ENCODE results near the gene MRTO4.

The MRTO4 gene

DNA sequence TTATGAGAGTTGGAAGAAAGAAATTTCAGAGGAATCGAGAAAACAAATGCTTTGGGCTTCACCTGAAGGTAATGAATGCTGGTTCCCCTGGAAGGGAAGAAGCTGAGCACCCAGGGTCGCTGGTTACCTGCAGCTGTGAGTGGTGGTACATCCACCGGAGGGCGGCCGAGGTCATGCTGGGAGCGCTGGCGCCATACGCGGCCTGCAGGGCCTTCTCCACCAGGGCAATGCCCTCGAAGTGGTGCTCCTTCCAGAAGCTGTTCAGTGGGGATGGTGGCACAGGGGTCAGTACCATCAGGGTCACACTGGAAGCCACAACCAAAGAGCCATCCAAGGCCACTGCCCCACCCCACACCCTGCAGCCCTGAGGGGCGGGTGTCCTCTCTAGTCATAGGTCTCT lies 16.8 kb downstream of the MRTO4 start:
- TF ChIP-seq, protein P1, sequence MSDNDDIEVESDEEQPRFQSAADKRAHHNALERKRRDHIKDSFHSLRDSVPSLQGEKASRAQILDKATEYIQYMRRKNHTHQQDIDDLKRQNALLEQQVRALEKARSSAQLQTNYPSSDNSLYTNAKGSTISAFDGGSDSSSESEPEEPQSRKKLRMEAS (IDR thresholded peaks at IDR 0.05), result no peak
- TF ChIP-seq FOXM1 (IDR thresholded peaks at IDR 0.05; ENCODE audit: borderline replicate concordance, low read depth) (no peak), RAD21 (IDR thresholded peaks at IDR 0.05; ENCODE audit: low read depth) (no peak), EGR1 (IDR thresholded peaks at IDR 0.05) (no peak), CREB1 (IDR thresholded peaks at IDR 0.05; ENCODE audit: low read depth) (no peak), YY1 (IDR thresholded peaks at IDR 0.05; ENCODE audit: low read depth) (no peak), USF1 (IDR thresholded peaks at IDR 0.05) (no peak), TAF1 (IDR thresholded peaks at IDR 0.05; ENCODE audit: low read depth) (no peak), EP300 (IDR thresholded peaks at IDR 0.05; ENCODE audit: borderline replicate concordance) (no peak), TEAD4 (IDR thresholded peaks at IDR 0.05) (no peak), ZBTB7A (IDR thresholded peaks at IDR 0.05; ENCODE audit: low read depth) (no peak), TCF12 (IDR thresholded peaks at IDR 0.05; ENCODE audit: low read depth) (no peak), CEBPB (IDR thresholded peaks at IDR 0.05) (no peak), NFIC (IDR thresholded peaks at IDR 0.05) (no peak), REST (IDR thresholded peaks at IDR 0.05; ENCODE audit: low read depth) (no peak)

DNA sequence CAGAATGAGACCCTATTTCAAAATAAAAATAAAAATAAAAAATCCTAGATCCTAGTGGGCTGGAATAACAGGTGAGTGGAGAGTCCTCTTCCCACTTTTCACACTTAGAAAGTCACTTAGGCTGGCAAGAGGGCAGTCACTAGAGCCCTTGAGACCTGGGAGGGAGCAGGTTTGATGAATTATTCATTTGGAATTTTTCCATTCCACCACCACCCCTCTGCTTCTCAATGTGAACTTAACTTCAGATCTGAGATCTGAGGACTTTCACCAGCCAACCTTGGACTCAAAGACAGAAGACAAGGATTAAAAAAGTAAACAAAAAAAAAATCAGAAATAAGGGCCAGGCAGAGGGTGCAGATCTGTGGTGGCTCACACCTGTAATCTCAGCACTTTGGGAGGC lies 20.5 kb downstream of the MRTO4 start:
- TF ChIP-seq FOXM1 (IDR thresholded peaks at IDR 0.05; ENCODE audit: borderline replicate concordance, low read depth) (no peak), TAF1 (IDR thresholded peaks at IDR 0.05; ENCODE audit: low read depth) (no peak), CREB1 (IDR thresholded peaks at IDR 0.05; ENCODE audit: low read depth) (no peak), YY1 (IDR thresholded peaks at IDR 0.05; ENCODE audit: low read depth) (no peak)

GRCh38 chr1:19273106-19273843 lies 21.7 kb downstream of the MRTO4 start:
- TF ChIP-seq YY1 (IDR thresholded peaks at IDR 0.05; ENCODE audit: low read depth) (no peak), RAD21 (IDR thresholded peaks at IDR 0.05; ENCODE audit: low read depth) (no peak), USF1 (IDR thresholded peaks at IDR 0.05) (no peak), NFIC (IDR thresholded peaks at IDR 0.05) (no peak), TCF12 (IDR thresholded peaks at IDR 0.05; ENCODE audit: low read depth) (no peak), CREB1 (IDR thresholded peaks at IDR 0.05; ENCODE audit: low read depth) (no peak), TAF1 (IDR thresholded peaks at IDR 0.05; ENCODE audit: low read depth) (no peak), TEAD4 (IDR thresholded peaks at IDR 0.05) (no peak), CEBPB (IDR thresholded peaks at IDR 0.05) (no peak), FOXM1 (IDR thresholded peaks at IDR 0.05; ENCODE audit: borderline replicate concordance, low read depth) (no peak), REST (IDR thresholded peaks at IDR 0.05; ENCODE audit: low read depth) (no peak), EGR1 (IDR thresholded peaks at IDR 0.05) (no peak), EP300 (IDR thresholded peaks at IDR 0.05; ENCODE audit: borderline replicate concordance) (no peak), ZBTB7A (IDR thresholded peaks at IDR 0.05; ENCODE audit: low read depth) (no peak)
- TF ChIP-seq, protein P1 (IDR thresholded peaks at IDR 0.05), result no peak

DNA sequence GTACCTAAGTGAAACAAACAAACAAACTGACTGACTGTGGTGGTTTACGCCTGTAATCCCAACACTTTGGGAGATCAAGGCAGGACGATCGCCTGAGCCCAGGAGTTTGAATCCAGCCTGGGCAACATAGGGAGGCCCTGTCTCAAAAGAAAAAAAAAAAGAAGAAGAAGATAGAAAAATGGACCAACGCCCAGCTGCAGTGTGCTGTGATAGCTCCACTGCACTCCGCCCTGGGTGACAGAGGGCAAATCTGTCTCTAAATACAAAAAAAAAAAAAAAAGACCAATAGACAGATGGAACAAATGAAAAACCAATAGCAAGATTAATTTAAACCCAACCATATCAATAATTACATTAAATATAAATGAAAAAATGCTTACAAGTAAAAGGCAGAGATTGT lies 23.0 kb downstream of the MRTO4 start:
- no peak for TF ChIP-seq TCF12 (IDR thresholded peaks at IDR 0.05; ENCODE audit: low read depth)
- no peak for TF ChIP-seq CEBPB (IDR thresholded peaks at IDR 0.05)
- no peak for TF ChIP-seq YY1 (IDR thresholded peaks at IDR 0.05; ENCODE audit: low read depth)
- TF ChIP-seq TEAD4 (IDR thresholded peaks at IDR 0.05), result no peak
- TF ChIP-seq ZBTB7A (IDR thresholded peaks at IDR 0.05; ENCODE audit: low read depth), result no peak

DNA sequence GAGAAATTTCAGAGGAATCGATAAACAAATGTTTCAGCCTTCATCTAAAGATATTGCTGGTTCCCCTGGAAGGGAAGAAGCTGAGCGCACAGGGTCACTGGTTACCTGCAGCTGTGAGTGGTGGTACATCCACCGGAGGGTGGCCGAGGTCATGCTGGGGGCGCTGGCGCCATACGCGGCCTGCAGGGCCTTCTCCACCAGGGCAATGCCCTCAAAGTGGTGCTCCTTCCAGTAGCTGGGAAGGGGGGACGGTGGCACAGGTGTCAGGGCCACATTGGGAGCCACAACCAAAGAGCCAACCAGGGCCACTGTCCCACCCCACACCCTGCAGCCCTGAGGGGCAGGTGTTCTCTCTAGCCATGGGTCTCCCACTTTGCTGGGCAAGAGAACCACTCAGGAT lies 32.3 kb downstream of the MRTO4 start:
- TF ChIP-seq FOXM1 (IDR thresholded peaks at IDR 0.05; ENCODE audit: borderline replicate concordance, low read depth) (no peak), CREB1 (IDR thresholded peaks at IDR 0.05; ENCODE audit: low read depth) (no peak), RAD21 (IDR thresholded peaks at IDR 0.05; ENCODE audit: low read depth) (no peak), EGR1 (IDR thresholded peaks at IDR 0.05) (no peak), TCF12 (IDR thresholded peaks at IDR 0.05; ENCODE audit: low read depth) (no peak), YY1 (IDR thresholded peaks at IDR 0.05; ENCODE audit: low read depth) (no peak), REST (IDR thresholded peaks at IDR 0.05; ENCODE audit: low read depth) (no peak), USF1 (IDR thresholded peaks at IDR 0.05) (no peak), EP300 (IDR thresholded peaks at IDR 0.05; ENCODE audit: borderline replicate concordance) (no peak), CEBPB (IDR thresholded peaks at IDR 0.05) (no peak), NFIC (IDR thresholded peaks at IDR 0.05) (no peak), TEAD4 (IDR thresholded peaks at IDR 0.05) (no peak)
- TF ChIP-seq, protein P1 (IDR thresholded peaks at IDR 0.05), result no peak

All from Ishikawa (cell line).